HUDEP-2 (cell line): ENCODE measurements around the gene PXDN.
"Not testable (repeated sequence)": the region's sequence is repeated elsewhere in the genome, so short reads cannot be mapped to it uniquely, and the experiment has no call there.

Source experiments
- DNase-seq, 76 experiments: peaks; one replicate each; lab custom pipeline; 2025; ENCODE audit not compliant: unreplicated experiment in 76 of 76; lab: John Stamatoyannopoulos, UW

Gene PXDN

DNA sequence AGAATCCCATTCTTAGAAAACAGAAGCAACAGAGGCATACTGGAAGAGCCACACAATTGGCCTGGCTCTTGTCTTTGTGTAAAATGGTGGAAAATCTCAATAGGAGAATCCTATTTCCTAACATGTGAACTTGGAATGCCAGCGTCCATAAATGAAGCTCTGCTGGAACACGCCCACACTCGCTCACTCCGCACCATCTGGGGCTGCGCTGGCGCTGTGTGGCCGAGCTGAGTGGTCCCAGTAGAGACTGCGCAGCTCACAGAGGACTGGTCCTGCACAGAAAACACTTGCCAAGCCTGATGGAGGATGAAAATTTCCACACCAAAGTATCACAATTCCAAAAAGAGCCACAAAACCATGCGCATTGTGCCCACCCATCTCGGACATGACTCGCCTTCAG lies 56.2 kb downstream of the PXDN start:
- DNase-seq, result no peak

DNA sequence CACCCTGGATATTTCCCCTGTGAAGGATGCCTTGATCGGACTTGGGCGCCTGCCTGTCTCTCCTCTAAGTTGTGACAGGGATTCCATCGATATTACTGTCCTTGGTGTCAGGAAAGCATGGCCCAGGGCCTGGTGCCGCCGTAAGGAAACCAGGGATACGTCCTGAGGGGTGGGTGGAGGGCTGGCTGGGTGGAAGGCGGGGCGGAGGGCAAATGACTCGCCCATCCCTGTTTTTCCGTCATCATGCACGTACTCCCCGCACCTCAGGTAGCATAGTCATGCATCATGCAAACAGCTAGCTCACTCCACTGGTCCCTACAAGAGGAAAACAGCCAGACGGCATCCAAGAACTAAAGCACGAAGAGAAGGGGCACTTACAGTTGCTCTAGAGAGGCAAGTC lies 57.1 kb downstream of the PXDN start:
- no peak for DNase-seq

DNA sequence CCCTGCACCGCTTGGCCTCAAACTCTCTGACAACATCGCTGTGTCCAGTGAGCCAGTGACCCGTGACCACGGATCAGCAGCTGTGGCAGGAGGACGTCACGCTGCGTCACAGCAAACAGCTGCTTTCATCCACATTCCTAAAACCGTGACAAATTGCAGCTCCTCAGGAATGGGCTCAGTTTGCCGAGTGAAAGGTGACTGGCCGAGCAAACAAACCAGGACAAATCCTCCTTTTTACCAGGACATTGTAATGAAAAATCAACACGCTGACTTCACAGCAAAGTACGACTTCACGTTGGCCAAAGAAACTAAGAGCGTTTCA lies 57.6 kb downstream of the PXDN start:
- DNase-seq, result no peak

DNA sequence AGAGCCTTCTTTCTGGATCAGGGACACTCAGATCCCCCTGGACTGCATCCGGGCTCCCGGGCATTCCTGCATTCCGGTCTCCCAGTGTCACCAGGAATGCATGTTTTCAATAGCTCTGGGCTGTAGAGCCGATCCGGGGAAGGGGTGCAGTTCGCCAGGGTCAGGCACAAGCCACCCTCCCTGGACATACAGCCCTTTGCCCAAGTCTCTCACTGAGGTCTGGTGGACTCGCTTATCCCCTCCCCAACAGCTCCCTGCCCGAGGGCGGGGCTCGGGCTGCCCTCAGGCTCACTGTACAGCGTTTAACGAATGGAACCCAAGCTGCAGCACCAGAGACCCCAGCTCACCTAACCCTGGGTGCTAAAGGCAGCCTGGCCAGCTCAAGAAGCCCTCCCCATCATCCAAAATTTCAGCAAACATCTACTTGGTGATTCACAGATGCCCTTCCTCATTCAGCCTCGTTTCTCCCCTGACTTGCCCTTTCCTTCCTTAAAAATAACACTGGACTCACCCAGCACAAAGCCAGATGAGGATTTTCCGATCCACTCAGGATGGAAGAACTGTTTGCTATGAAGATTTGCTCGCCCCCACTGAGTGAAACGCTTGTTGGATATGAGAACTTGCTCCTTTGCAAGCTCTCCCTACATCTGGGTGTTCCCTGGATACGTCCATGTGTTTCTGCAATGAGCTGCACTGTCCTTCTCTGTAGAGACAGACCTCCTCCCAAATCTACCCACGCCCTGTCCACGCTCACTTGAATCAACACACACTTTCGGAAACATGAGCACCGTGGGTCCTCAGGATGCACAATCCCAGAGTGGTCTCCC lies 58.1 kb downstream of the PXDN start:
- DNase-seq, result no peak

DNA sequence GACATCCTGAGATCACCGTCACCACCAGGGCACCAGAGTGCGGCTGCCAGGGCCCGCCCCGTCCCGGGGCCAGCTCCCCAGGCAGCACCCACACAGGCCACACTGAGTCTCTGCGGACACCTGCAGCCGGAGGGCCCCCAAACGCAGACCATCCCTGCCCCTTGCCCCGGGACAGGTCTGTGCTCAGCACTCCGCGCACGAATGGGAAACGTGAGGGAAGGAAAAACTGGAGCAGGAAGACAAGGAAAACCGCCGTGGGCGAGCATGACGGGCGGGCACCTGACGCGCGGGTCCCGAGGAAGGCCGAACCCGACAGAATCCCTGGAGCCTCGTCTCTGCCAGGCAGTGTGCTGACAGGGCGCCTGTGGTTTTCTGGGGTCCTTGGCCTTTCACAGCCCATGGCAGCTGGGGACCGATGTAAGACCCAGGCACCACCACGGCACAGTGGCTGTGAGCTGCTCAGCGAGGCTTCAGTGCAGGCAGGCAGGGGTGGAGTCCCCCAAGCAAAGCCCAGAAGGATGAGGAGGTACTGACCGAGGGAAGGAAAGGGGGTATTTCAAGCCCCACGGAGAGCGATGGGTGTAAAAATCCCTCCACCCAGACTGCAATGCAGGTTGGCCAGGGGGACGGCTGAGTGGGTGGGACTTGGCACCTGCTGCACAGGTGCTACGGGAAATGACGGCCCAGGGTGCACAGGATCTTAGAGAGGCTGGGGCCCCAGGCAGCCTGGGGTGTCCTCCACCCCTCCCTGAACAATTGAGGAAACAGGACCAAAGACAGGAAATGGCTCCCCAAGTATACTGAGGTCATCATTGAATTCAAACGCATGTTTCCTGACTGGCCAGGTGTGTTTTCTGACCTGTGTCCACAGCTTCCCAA lies 59.0 kb downstream of the PXDN start:
- DNase-seq, result no peak

DNA sequence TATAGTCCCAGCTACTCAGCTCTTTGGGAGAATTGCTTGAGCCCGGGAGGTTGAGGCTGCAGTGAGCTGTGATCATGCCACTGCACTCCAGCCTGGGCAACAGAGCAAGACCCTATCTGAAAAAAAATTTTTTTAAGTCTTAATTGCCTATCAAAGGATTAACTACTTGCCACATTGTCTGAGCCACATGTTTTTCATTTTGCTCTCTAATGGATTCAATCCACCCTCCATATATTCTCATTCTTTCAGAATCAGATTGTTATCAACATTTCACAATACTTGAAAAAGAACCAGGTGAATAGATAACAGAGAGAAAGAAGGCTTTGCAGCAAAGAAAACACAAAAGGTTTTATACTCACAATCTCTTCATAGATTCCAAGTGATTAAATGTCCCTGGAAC lies 61.0 kb downstream of the PXDN start:
- DNase-seq, result no peak

DNA sequence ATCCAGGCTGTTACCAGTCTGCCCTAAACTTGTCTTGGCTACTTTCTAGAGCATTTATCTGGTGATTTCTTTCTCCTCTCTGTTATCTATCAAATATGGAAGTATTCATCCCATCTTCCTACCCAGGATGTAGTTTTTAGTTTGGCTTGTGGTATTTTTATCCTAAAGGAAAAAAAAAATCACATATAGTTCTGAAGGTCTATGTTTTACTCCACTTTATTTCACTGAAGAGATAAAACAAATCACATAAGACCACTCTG lies 62.2 kb downstream of the PXDN start:
- DNase-seq, result no peak

DNA sequence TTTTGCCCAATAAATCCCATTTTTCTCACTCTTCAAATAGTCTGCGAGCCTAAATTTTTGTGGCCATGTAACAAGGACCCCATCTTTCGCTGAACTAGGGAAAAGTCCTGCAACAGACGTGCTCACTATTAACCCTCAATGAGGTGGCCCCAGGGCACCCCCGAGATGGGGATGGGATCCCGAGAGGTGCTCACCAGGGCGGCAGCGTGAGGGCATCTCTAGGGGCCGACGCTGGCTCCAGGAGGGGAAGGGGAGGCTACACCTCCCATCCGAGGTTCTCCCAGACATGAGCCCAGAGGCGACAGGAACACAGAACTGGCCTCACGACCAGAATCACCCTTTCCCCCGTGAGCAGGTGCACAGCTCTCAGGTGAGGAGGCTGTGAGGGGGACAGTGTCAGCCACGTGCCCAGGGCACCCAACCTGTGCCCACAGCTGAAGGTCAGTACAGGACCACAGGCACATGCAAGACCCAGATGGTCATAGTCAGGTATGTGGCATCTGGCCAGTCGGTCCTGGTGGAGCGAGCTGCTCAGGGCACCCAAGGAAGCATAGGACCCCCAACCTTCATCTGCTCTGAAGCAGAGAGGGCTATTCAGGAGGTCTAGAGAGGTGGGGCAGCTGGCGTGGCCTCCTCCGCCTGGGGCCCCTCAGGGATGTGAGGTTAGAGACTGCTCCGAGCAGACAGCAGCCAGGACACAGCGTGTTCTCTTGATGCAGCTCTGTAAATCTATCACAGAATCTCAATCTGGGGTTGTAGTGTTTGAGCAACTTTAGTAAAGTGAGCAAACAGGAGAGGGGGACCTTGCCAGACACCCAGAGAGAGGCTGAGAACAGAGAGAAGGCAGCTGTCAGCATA lies 62.8 kb downstream of the PXDN start:
- DNase-seq, result no peak

DNA sequence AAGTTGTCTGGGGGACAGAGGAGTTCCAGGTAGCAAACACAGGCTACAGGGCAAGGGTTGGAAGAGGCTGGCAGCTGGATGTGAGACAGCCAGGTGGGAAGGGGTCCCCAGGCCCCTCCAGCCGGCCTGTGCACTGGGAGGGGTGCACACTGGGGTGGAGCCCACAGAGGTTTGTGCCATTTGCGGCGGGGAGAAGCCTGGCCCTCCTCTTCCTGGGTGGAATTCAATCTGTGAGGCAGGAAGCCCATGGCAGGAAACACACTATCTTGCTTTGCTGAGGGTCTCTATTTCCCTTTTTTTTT lies 63.3 kb downstream of the PXDN start:
- DNase-seq, result no peak

DNA sequence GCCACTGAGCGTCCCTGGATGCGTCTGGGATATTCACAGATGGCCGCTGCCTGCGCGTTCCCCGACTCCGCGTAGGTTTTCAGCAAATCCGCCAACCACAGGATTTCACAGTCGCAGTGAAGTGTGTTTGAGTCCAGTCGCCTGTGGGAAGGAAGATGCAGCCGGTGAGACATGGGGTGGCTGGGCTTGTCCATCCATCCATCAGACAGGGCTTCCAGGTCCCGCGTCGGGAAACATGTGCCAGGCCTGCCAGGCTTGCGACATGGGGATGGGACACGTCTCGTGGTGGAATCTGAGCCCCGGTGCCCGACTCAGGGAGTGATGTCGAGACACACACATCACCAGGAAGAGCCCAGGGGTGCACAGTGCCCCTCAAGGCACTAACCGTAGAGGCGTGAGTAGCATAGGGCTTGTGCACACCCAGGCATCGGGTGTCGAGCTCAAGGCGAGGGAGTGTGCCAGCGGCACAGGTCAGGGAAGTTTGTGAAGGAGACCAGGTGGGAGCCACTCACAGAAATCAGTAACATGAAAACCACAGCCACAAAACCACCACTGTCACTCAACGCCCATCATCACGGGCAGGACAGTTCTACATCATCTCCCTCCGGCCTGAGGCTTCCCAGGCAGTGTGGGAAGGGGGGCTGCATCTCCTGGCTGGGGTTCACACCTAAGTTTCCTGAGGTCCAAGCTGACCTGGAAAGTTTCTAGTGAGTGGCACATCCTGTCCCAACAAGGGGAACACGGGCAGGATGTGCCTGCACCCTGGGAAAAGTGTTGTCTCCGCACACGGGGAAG lies 63.9 kb downstream of the PXDN start:
- no peak for DNase-seq

DNA sequence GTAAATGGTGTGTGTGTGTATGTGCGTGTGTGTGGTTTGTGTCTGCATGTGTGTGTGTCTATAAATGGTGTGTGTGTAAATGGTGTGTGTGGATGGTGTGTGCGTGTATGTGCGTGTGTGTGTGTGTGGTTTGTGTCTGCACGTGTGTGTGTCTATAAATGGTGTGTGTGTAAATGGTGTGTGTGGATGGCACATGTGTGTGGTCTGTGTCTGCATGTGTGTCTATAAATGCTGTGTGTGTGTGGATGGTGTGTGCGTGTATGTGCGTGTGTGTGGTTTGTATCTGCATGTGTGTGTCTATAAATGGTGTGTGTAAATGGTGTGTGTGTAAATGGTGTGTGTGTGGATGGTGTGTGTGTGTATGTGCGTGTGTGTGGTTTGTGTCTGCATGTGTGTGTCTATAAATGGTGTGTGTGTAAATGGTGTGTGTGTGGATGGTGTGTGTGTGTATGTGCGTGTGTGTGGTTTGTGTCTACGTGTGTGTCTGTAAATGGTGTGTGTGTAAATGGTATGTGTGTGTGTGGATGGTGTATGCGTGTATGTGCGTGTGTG lies 64.8 kb downstream of the PXDN start:
- not testable (repeated sequence) for DNase-seq

DNA sequence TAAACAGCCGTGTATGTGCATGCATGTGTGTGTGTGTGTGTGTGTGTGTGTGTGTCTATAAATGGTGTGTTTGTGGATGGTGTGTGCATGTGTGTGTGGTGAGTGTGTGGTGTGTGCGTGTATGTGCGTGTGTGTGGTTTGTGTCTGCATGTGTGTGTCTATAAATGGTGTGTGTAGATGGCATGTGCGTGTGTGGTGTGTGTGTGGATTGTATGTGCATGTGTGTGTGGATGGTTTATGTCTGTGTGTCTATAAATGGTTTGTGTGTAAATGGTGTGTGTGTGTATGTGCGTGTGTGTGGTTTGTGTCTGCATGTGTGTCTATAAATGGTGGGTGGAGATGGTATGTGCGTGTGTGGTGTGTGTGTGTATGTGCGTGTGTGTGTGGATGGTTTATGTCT lies 65.2 kb downstream of the PXDN start:
- DNase-seq, result not testable (repeated sequence)

DNA sequence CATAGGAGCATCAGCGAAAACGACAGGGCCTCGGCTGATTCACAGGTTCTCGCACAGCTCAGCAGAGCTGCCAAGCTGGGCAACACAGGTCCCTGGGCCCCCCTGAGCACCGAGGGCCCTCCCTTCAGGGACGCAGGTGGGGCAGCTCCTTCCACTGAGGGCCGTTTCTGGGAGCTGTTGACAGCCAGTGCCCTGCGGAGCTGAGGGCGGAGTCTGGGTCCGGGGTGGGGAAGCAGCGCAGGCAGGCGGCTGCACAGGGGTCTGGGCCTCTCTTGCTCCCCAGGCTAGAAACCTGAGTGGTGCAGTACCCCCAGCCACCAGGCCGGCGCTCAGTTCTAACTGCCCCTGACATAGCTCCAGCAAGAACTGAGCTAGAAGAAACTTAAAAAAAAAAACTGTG lies 65.7 kb downstream of the PXDN start:
- DNase-seq, result no peak

DNA sequence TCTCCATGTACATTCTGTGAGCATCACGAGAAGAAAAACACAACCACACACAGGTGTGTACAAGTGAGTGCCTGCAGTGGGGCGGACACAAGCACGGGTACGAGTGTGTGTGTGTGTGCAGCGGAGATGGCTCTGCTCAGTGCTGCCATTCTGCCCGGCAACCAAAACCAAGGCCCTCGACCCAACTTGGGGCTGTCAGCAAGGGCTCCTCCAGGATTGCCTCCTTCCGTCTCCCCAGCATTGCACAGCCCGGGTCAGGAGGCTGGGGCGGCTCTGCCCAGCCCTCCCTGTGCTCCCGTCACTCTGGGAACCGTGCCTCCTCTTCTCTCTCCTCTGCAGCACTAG lies 66.5 kb downstream of the PXDN start:
- DNase-seq, result no peak

DNA sequence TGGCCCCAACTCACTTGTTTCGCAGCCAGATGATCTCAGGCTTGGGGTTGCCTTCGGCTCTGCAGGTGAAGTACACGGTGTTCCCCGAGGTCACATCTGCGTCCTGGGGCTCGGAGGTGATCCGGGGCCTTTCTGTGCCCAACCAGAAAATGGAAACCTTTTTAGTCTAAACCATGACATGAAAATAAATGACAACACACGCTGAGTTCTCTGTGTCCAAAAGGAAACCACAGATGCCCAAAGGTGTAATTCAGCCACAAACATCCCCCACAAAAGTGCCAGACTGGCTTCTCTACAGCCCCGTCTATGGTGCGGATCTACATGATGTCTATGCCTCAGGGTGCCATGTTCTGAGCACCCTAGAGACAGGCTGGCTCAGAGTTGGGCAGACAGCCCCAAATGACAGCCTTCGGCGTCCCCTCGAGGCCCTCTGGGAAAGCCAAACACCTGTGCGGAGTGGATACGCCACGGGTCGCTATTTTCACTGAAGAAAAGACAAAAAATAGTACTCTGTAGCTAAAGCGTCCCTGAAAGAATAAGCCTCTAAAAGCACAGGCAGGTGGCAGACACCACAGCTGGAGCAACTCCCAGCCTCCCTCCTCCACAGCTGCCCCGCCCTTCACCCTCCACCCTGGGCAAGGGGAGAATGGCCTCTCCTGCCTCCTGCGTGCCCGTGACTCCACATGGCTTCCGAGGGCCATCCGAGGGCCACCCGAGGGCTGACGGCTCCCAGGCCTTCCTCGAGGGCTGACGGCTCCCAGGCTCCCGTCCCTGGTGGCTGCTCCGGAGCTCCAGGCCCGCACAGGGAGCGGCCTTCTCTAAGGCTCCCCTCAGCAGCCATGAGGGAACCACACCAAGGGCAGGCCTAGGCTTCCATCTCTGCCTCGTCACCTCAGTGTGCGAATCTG lies 67.1 kb downstream of the PXDN start:
- no peak for DNase-seq

DNA sequence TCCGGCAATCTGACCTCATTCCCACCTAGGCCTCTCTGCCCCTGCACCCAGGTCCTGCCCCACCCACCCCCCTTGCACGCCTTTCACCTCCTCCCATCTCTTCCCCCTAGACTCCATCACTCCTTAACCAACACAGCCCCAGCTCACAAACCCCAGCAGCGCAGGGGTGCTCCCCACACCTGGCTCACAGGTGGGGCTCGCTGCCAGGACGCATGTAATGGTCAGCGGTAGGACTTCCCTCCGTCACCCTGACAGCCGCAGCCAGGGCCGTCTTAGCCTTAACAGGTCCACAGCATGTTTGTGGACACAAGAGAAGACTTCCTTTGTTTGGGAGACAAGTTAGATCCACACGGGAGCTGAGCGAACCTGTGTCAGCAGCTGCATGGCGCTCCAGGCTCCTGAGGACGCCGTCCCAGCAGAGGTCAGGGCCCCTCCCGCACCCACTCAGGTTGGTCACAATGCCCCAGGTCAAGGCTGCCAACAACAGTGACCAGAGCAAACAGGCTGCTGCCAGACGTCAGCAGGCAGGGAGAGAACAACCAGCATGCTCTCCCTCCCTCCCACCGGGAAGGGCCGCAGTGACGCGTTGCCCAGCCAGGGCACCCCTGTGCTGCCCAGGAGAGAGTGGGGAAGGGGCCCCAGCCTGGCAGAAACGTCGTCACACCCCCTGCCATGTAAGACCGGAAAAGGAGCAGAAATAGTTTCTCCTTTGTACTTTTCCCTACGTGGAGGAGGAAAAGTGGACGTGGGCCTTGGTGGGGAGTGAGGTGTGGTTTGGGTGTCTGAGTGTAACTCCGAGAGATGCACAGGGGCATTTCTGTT lies 68.0 kb downstream of the PXDN start:
- DNase-seq, result no peak

DNA sequence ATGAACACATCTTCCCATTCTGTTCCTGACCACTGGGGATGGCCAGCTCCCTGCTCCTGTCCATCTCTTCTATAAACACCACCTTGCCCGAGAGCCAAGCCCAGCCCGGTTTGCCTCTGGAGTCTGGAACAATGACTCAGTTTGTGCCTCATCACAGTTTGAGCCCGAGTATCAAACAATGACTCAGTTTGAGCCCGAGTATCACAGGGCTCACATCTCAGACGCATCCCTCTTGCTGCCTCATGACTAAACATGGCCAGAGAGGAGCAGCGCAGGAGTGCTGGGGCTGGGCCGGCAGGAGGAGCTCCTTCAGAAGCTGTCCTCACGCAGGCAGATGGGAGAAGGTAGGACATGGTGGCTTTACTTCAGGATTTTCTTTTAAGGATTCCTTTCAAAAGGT lies 68.7 kb downstream of the PXDN start:
- no peak for DNase-seq

DNA sequence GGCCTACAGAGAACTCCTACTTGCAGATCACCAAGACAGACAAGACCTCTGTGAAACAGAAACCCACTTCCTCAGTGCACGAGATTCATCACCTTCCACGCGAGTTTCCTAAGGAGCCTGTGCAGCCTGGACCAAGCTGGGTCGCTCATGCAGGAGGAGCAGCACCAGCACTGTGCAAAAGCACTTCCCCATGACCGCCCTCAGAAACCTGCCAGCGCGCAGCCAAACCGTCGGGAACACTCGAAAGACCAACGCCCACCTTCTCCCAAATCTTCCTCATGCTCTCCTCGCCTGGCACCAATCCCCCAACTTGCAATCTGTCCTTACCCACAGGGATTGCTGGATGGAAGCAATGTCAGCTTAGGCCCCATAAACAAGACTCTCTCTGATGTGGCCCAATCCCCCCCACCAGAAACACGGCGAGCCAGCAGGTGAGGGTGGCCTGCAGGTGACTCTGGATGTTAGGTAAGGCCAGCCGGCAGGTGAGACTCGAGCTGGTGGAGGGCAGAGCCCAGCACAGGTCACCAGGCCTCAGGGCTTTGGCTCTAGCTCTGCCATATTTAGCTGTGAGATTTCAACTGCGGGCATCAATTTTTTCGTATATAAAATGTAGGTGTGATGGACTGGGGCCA lies 69.4 kb downstream of the PXDN start:
- DNase-seq, result no peak
